ENCODE data around the gene ATP6V0B. TPM values are rescaled to one million over a fixed set of nuclear protein-coding genes. Genes with fewer than 3 reads are reported as not detected.

Gene ATP6V0B
- total RNA-seq, 1 donor from 2014 or later: 75.5 TPM

GRCh38 chr1:44016041-44016889, 41.5 kb downstream of the ATP6V0B start:
- H3K36me3 Mint-ChIP-seq (ENCODE audit: low read depth): no peaks in the 10 kb centered on the region
- ATAC-seq (ENCODE audit: low read depth) (no peak), DNase-seq (no peak)
- POLR2A ChIA-PET: no interaction called here
- no peak for TF ChIP-seq CTCF (IDR thresholded peaks at IDR 0.05)
- H3K27ac Mint-ChIP-seq: no peak overlapping the region
- peaks cover 6% of the 10 kb centered on the region for H3K27me3 Mint-ChIP-seq
- H3K9me3 Mint-ChIP-seq: no peaks in the 10 kb centered on the region
- CTCF ChIA-PET: interaction anchor here (1.4 kb wide), 2 partner anchors 11 to 20 kb away, joined by 4 to 6 read pairs; no protein-coding TSS in a partner anchor
- H3K4me1 Mint-ChIP-seq: no peaks in the 10 kb centered on the region
- intact Hi-C loops (cut with micrococcal nuclease): no loop called here
- no peak overlapping the region for H3K4me3 Mint-ChIP-seq

GRCh38 chr1:44016890-44017400, 42.2 kb downstream of the ATP6V0B start:
- Mint-ChIP-seq H3K27ac (no peak overlapping the region), H3K36me3 (ENCODE audit: low read depth) (no peaks in the 10 kb centered on the region), H3K27me3 (peaks cover 6% of the 10 kb centered on the region), H3K9me3 (no peaks in the 10 kb centered on the region), H3K4me3 (no peak overlapping the region), H3K4me1 (no peaks in the 10 kb centered on the region)
- TF ChIP-seq CTCF (IDR thresholded peaks at IDR 0.05): no peak
- DNase-seq (no peak), ATAC-seq (ENCODE audit: low read depth) (no peak)
- ChIA-PET CTCF (interaction anchor here (1.4 kb wide), 2 partner anchors 12 to 20 kb away, joined by 4 to 6 read pairs; no protein-coding TSS in a partner anchor), POLR2A (no interaction called here)
- intact Hi-C loops (cut with micrococcal nuclease): no loop called here

- Mint-ChIP-seq H3K9me3 (no peaks in the 10 kb centered on the region), H3K4me1 (peaks cover 2% of the 10 kb centered on the region), H3K4me3 (no peak overlapping the region), H3K27ac (no peak overlapping the region), H3K36me3 (ENCODE audit: low read depth) (no peaks in the 10 kb centered on the region), H3K27me3 (peaks cover 3% of the 10 kb centered on the region)
- intact Hi-C loops (cut with micrococcal nuclease): no loop called here
- TF ChIP-seq CTCF (IDR thresholded peaks at IDR 0.05): no peak
- CTCF ChIA-PET: interaction anchor here (1.3 kb wide), 1 partner anchor 17 kb away, joined by 4 read pairs; no protein-coding TSS in a partner anchor
- ATAC-seq (ENCODE audit: low read depth) (no peak), DNase-seq (no peak)
- POLR2A ChIA-PET: no interaction called here
Observed at GRCh38 chr1:44019466-44019948, 44.7 kb downstream of the ATP6V0B start.

GRCh38 chr1:44020464-44020863, 45.7 kb downstream of the ATP6V0B start:
- peaks cover 11% of the 10 kb centered on the region for H3K4me1 Mint-ChIP-seq
- no peak overlapping the region for H3K27ac Mint-ChIP-seq
- ATAC-seq (ENCODE audit: low read depth): no peak
- ChIA-PET POLR2A (no interaction called here), CTCF (interaction anchor here (2.7 kb wide), 1 partner anchor 16 kb away, joined by 7 read pairs; no protein-coding TSS in a partner anchor)
- no peak overlapping the region for H3K4me3 Mint-ChIP-seq
- no peak for TF ChIP-seq CTCF (IDR thresholded peaks at IDR 0.05)
- no peak for DNase-seq
- H3K27me3 Mint-ChIP-seq: no peaks in the 10 kb centered on the region
- H3K9me3 Mint-ChIP-seq: no peaks in the 10 kb centered on the region
- no peaks in the 10 kb centered on the region for H3K36me3 Mint-ChIP-seq (ENCODE audit: low read depth)
- intact Hi-C loops (cut with micrococcal nuclease): no loop called here

GRCh38 chr1:44021156-44021555, 46.4 kb downstream of the ATP6V0B start:
- H3K27ac Mint-ChIP-seq: no peak overlapping the region
- no peak for TF ChIP-seq CTCF (IDR thresholded peaks at IDR 0.05)
- DNase-seq (no peak), ATAC-seq (ENCODE audit: low read depth) (no peak)
- no peaks in the 10 kb centered on the region for H3K27me3 Mint-ChIP-seq
- H3K4me3 Mint-ChIP-seq: no peak overlapping the region
- intact Hi-C loops (cut with micrococcal nuclease): no loop called here
- peaks cover 17% of the 10 kb centered on the region for H3K4me1 Mint-ChIP-seq
- POLR2A ChIA-PET: no interaction called here
- CTCF ChIA-PET: interaction anchor here (1.3 to 2.7 kb wide), 2 partner anchors 15 kb away, joined by 5 to 7 read pairs; no protein-coding TSS in a partner anchor
- no peaks in the 10 kb centered on the region for H3K9me3 Mint-ChIP-seq
- no peaks in the 10 kb centered on the region for H3K36me3 Mint-ChIP-seq (ENCODE audit: low read depth)
